SH-SY5Y (cell line): ENCODE results near the gene COL8A1.

ENCODE experiments used
- GATA2 ChIP-seq: IDR thresholded peaks from 2 replicates; pipeline ENCODE4 v1.6.1; 2011; ENCODE audit warnings: mild to moderate bottlenecking, low read depth, low read length
- GATA3 ChIP-seq: IDR thresholded peaks from 2 replicates; pipeline ENCODE4 v1.6.1; 2011; ENCODE audit warnings: low read depth, mild to moderate bottlenecking, low read length, moderate library complexity

GRCh38 chr3:99808163-99808794 lies 169.9 kb downstream of the COL8A1 start:
- TF ChIP-seq GATA3 = no peak
- no peak for TF ChIP-seq GATA2
